Tibial artery (tissue), 4 donors: ENCODE measurements around the gene CHD8.

Source experiments
- DNase-seq, 2 donors: peaks; one replicate each; pipeline ENCODE4 v3.0.0-alpha.2; 2019
- H3K27ac ChIP-seq, 2 donors: fragments of 200-600 bp; sonication (generic) in 1 of 2; 1 replicate in 1 of 2; 2 replicates in 1 of 2; pipeline ENCODE4 v1.5.1; 2018 to 2019; ENCODE audit warnings: mild to moderate bottlenecking in 1 of 2
- H3K27me3 ChIP-seq, 2 donors: fragments of 200-600 bp; sonication (generic) in 1 of 2; one replicate each; pipeline versions ENCODE4 v1.5.1 to v1.6.0; 2016 to 2019
- H3K36me3 ChIP-seq, 3 donors: fragments of 200-600 bp; sonication (generic) in 2 of 3; one replicate each; pipeline ENCODE4 v1.5.1; 2016 to 2019; ENCODE audit warnings: mild to moderate bottlenecking in 2 of 3
- H3K4me1 ChIP-seq, 4 donors: fragments of 200-600 bp; sonication (generic) in 2 of 4; 1 replicate in 3 of 4; 2 replicates in 1 of 4; pipeline ENCODE4 v1.5.1; 2016 to 2019
- H3K4me3 ChIP-seq, 2 donors: fragments of 200-600 bp; sonication (generic) in 1 of 2; 1 replicate in 1 of 2; 2 replicates in 1 of 2; pipeline ENCODE4 v1.5.1; 2018 to 2019; ENCODE audit warnings: mild to moderate bottlenecking in 2 of 2
- H3K9me3 ChIP-seq, 3 donors: fragments of 200-600 bp; sonication (generic) in 1 of 3; one replicate each; pipeline ENCODE4 v1.5.1; 2016 to 2019
- CTCF ChIP-seq, 2 experiments: fragments of 200-600 bp in 1 of 2; fragments of 450-650 bp in 1 of 2; IDR thresholded peaks; one replicate each; pipeline ENCODE4 v1.5.1; 2017 to 2019; ENCODE audit warnings: antibody characterized with exemption in 2 of 2, mild to moderate bottlenecking in 1 of 2, moderate library complexity in 1 of 2
- intact Hi-C: fragments of 100-400 bp; cut with DNase I; formaldehyde crosslinking; loops from one replicate; pipeline ENCODE4 v1.15.0; 2023; ENCODE audit warnings: low total_unique reads

Gene CHD8

GRCh38 chr14:21385188-21385904, 70.6 kb downstream of the CHD8 start:
- Histone ChIP-seq H3K27me3 (no peaks in the 10 kb centered on the region), H3K4me3 (peak overlapping the region in 1 of 2 donors; percentile 78), H3K27ac (peak overlapping the region; percentile 76 to 91), H3K36me3 (peaks cover 27 to 40% (median 28%) of the 10 kb centered on the region in 3 donors), H3K9me3 (no peaks in the 10 kb centered on the region), H3K4me1 (peaks cover 0 to 30% (median 18%) of the 10 kb centered on the region in 4 donors)
- TF ChIP-seq CTCF (IDR thresholded peaks at IDR 0.05): no peak
- no peak for DNase-seq
- intact Hi-C loops: loop anchor here (10.0 kb wide), 1 partner anchor 151 kb away; no protein-coding TSS in a partner anchor

DNA sequence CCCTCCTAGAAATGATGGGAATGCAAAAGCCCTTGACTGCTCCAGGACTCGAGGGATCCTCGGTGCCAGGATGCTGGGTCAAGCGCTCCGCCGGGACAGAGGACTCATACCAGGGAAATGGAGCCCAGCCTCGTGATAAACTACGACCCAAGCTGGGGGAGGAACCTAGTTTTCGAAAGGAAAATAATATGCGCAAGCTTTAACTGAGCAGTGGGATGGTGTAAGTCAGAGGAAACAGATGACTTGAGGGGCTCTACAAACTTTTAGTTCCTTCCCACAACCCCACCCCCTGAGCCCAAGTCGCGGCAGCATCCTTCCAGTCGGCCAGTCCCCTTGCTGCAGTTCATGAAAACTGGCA, 71.5 kb downstream of the CHD8 start:
- H3K27ac ChIP-seq: peak overlapping the region; percentile 76 to 91
- H3K4me3 ChIP-seq: peak overlapping the region; percentile 68 to 78
- H3K36me3 ChIP-seq: peaks cover 19 to 32% (median 20%) of the 10 kb centered on the region in 3 donors
- H3K9me3 ChIP-seq: no peaks in the 10 kb centered on the region
- TF ChIP-seq CTCF (IDR thresholded peaks at IDR 0.05): no peak
- intact Hi-C loops: loop anchor here (5.0 to 10.0 kb wide), 4 partner anchors 53 to 292 kb away; no protein-coding TSS in a partner anchor
- H3K27me3 ChIP-seq: no peaks in the 10 kb centered on the region
- H3K4me1 ChIP-seq: peaks cover 0 to 30% (median 18%) of the 10 kb centered on the region in 4 donors
- no peak for DNase-seq

DNA sequence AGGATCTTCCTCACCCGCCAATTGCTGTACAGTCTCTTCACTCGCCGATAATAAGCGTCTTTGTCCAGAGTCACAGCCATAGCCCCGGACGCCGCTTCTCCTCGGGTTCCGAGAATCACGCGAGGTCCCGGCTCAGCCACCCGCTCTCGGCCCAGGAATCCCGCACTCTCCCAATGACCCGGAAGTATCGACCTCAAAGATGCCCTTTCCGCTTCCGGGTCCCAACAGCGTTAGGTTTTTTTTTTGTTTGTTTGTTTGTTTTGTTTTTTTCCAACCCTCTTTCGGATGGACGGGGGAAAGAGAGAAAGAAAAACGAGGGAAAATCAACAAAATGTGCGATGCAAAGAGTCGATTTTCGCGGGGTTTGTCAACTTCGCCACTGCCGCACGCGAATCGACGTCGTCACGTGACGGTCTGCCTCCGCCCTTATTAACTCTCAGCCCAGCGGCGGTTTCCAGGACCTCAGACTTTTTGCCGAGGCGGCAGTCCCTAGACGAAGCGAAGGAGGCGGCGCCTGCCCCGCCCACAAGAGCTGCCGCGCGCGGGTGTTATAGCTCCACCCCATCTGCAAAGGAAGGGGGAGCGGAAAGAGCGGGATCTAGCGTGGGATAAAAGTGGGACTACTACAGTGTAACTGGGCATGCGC, 72.0 kb downstream of the CHD8 start, which contains the start of gene SUPT16H:
TSS of gene SUPT16H (minus strand) at position 172 of the 646 bp plus-strand sequence. CDS start at position 80, 92 bp downstream.
- peak within 1 kb of the TSS; percentile 68 to 78 for H3K4me3 ChIP-seq
- peaks cover 0 to 30% (median 18%) of the 10 kb centered on the region in 4 donors for H3K4me1 ChIP-seq
- peak within 1 kb of the TSS; percentile 76 to 91 for H3K27ac ChIP-seq
- no peaks in the 10 kb centered on the region for H3K27me3 ChIP-seq
- intact Hi-C loops: loop anchor here (5.0 to 10.0 kb wide), 4 partner anchors 53 to 292 kb away; no protein-coding TSS in a partner anchor
- DNase-seq: peak; percentile 96 to 98
- H3K36me3 ChIP-seq: peaks cover 14 to 27% (median 16%) of the 10 kb centered on the region in 3 donors
- H3K9me3 ChIP-seq: no peaks in the 10 kb centered on the region
- peak in 1 of 2 experiments; percentile 31 for TF ChIP-seq CTCF (IDR thresholded peaks at IDR 0.05)

- Histone ChIP-seq H3K4me3 (peak overlapping the region; percentile 68 to 78), H3K4me1 (peaks cover 0 to 30% (median 18%) of the 10 kb centered on the region in 4 donors), H3K27ac (peak overlapping the region; percentile 76 to 91), H3K27me3 (no peaks in the 10 kb centered on the region), H3K36me3 (peaks cover 8 to 19% (median 9%) of the 10 kb centered on the region in 3 donors), H3K9me3 (no peaks in the 10 kb centered on the region)
- no peak for TF ChIP-seq CTCF (IDR thresholded peaks at IDR 0.05)
- DNase-seq: peak; percentile 31 to 71
- intact Hi-C loops: loop anchor here (5.0 to 10.0 kb wide), 4 partner anchors 54 to 291 kb away; no protein-coding TSS in a partner anchor
Observed at GRCh38 chr14:21382886-21383847, 72.8 kb downstream of the CHD8 start.

DNA sequence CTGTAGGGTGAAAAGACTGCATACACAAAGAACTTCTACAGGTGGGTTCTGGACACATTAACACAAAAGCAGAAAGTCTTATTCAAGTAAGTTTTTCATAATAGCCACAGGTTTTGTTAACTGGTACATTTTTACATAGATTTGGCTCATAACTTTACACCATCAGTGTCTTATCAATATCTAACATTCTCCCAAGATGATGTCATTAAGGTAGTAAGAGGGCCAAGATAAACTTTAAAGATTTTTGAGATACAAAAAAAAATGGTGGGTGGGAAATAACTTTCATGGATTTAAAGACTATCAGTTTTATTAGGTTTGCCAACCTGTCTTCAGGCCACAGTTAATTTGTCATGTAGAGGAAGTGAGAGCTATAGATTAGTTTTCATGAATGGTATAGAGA, 73.8 kb downstream of the CHD8 start:
- intact Hi-C loops: loop anchor here (5.0 to 10.0 kb wide), 4 partner anchors 55 to 290 kb away; no protein-coding TSS in a partner anchor
- DNase-seq: no peak
- Histone ChIP-seq H3K27ac (no peak overlapping the region), H3K4me1 (peaks cover 0 to 31% (median 18%) of the 10 kb centered on the region in 4 donors), H3K4me3 (no peak overlapping the region), H3K27me3 (no peaks in the 10 kb centered on the region), H3K36me3 (peaks cover 4 to 24% (median 8%) of the 10 kb centered on the region in 3 donors), H3K9me3 (no peaks in the 10 kb centered on the region)
- no peak for TF ChIP-seq CTCF (IDR thresholded peaks at IDR 0.05)
